Kidney (tissue), 14 donors: Measurements from ENCODE around the gene LRCOL1. TPM values are rescaled to one million over a fixed set of nuclear protein-coding genes. Genes with fewer than 3 reads are reported as not detected.

ENCODE experiments used
- DNase-seq, 5 donors: peaks; one replicate each; pipeline ENCODE4 v3.0.0-alpha.2; 2013 to 2020
- FAIRE-seq: peaks from 2 replicates; lab custom pipeline; 2012; peaks lifted over from hg19 to GRCh38; lab: Jason Lieb, UNC
- H3K27ac ChIP-seq, 2 donors: one replicate each; pipeline ENCODE4 v1.7.0; 2013; ENCODE audit warnings: low read depth in 2 of 2, low read length in 2 of 2, inconsistent platforms in 1 of 2
- H3K27me3 ChIP-seq: one replicate; pipeline ENCODE4 v1.7.1; 2013; ENCODE audit warnings: low read length, inconsistent platforms; ENCODE audit not compliant: control insufficient read depth, insufficient read depth
- H3K36me3 ChIP-seq, 3 donors: one replicate each; pipeline versions ENCODE4 v1.7.0 to v1.7.1; 2013; ENCODE audit warnings: low read length in 3 of 3, control low read depth in 1 of 3, inconsistent platforms in 1 of 3; ENCODE audit not compliant: insufficient read depth in 3 of 3, control insufficient read depth in 2 of 3
- H3K4me1 ChIP-seq, 3 donors: one replicate each; pipeline versions ENCODE4 v1.7.0 to v1.7.1; 2013; ENCODE audit warnings: low read length in 3 of 3, inconsistent platforms in 1 of 3, low read depth in 1 of 3; ENCODE audit not compliant: control insufficient read depth in 2 of 3, insufficient read depth in 2 of 3
- H3K4me3 ChIP-seq, 3 donors: one replicate each; pipeline versions ENCODE4 v1.7.0 to v1.8.1; 2013; ENCODE audit warnings: low read length in 3 of 3, control low read depth in 1 of 3, inconsistent platforms in 1 of 3
- H3K9ac ChIP-seq, 3 donors: one replicate each; pipeline versions ENCODE4 v1.7.0 to v1.7.1; 2013; ENCODE audit warnings: low read length in 3 of 3, control low read depth in 1 of 3, inconsistent platforms in 1 of 3
- H3K9me3 ChIP-seq, 3 donors: one replicate each; pipeline versions ENCODE4 v1.7.0 to v1.7.1; 2013; ENCODE audit warnings: low read length in 3 of 3, control low read depth in 1 of 3, inconsistent platforms in 1 of 3; ENCODE audit not compliant: control insufficient read depth in 2 of 3, insufficient read depth in 1 of 3
- CTCF ChIP-seq: IDR thresholded peaks from 3 replicates; pipeline ENCODE4 v1.5.1; 2012; ENCODE audit warnings: mild to moderate bottlenecking, moderate library complexity, borderline replicate concordance; ENCODE audit not compliant: insufficient read depth; ENCODE audit errors: extremely low read depth
- intact Hi-C: fragments of 100-400 bp; cut with DNase I; formaldehyde crosslinking; loops from one replicate; pipeline ENCODE4 v1.11.1; 2022
- polyA plus RNA-seq: library from polyadenylated mRNA; stranded (reverse); fragments of 350-450 nt; fragmentation: Illumina TruSeq; extraction: RNeasy Lipid Tissue Mini Kit (QIAGEN cat#74804); gene quantifications from one replicate; pipeline ENCODE4 v1.2.3, GENCODE V29; 2014; ENCODE audit warnings: low read depth, low replicate concordance; ENCODE audit not compliant: insufficient read depth
- total RNA-seq: library from RNA; stranded (reverse); fragmentation: NEBNext Ultra II Directional; extraction: Animal tissue kit (Norgen Biotek cat#: 25700); gene quantifications from one replicate; pipeline ENCODE4 v1.2.1, GENCODE V29; 2021
- donor health status: control.
- donor health status: control.
- donor health status: control.
- donor health status: control.
- donor health status: control.
- donor health status: DM: yes; HTN: yes; CAD: no.
- donor health status: Normal renal cell carcinoma (clear cell type).

Gene LRCOL1
- total and polyA plus RNA-seq, 2 donors from 2014 or later, result 1.0 to 1.8 TPM

GRCh38 chr12:132559652-132560363, 50.6 kb downstream of the LRCOL1 start:
- Histone ChIP-seq H3K27ac (no peak overlapping the region), H3K4me1 (peaks cover 0 to 11% (median 0%) of the 10 kb centered on the region in 3 donors), H3K27me3 (no peaks in the 10 kb centered on the region), H3K4me3 (peak overlapping the region in 1 of 3 donors; percentile 37), H3K36me3 (no peaks in the 10 kb centered on the region), H3K9me3 (no peaks in the 10 kb centered on the region), H3K9ac (no peak overlapping the region)
- intact Hi-C loops, result no loop called here
- FAIRE-seq (no peak), DNase-seq (peak in 4 of 5 donors; percentile 73 to 88 (median 78))
- no peak for TF ChIP-seq CTCF

GRCh38 chr12:132558861-132559623, 51.3 kb downstream of the LRCOL1 start:
- no peak for FAIRE-seq
- intact Hi-C loops, result no loop called here
- no peak overlapping the region for H3K9ac ChIP-seq

GRCh38 chr12:132558042-132558856, 52.1 kb downstream of the LRCOL1 start:
- H3K27ac ChIP-seq, result no peak overlapping the region
- no peak for TF ChIP-seq CTCF
- H3K27me3 ChIP-seq, result no peaks in the 10 kb centered on the region
- H3K9me3 ChIP-seq, result no peaks in the 10 kb centered on the region
- FAIRE-seq (no peak), DNase-seq (no peak)
- H3K4me1 ChIP-seq, result peaks cover 0 to 11% (median 0%) of the 10 kb centered on the region in 3 donors
- H3K36me3 ChIP-seq, result no peaks in the 10 kb centered on the region
- no peak overlapping the region for H3K9ac ChIP-seq
- intact Hi-C loops, result no loop called here
- H3K4me3 ChIP-seq, result no peak overlapping the region

More at GRCh38 chr12:132558861-132559623, 51.3 kb downstream of the LRCOL1 start:
- no peak for TF ChIP-seq CTCF
- no peaks in the 10 kb centered on the region for H3K9me3 ChIP-seq
- H3K4me1 ChIP-seq, result peaks cover 0 to 11% (median 0%) of the 10 kb centered on the region in 3 donors
- H3K27ac ChIP-seq, result no peak overlapping the region
- no peak overlapping the region for H3K4me3 ChIP-seq
- no peaks in the 10 kb centered on the region for H3K36me3 ChIP-seq
- DNase-seq, result peak in 4 of 5 donors; percentile 69 to 80 (median 74)
- H3K27me3 ChIP-seq, result no peaks in the 10 kb centered on the region
